Left colon (tissue), 2 donors: ENCODE results near the gene C17orf67. TPM values are rescaled to one million over a fixed set of nuclear protein-coding genes. Genes with fewer than 3 reads are reported as not detected.

Source experiments
- ATAC-seq: fragments of 200-7000 bp; cut with Tn5 transposase; one replicate; pipeline ENCODE4 v1.9.1; 2020; ENCODE audit warnings: mild to moderate bottlenecking, moderate library complexity
- DNase-seq, 2 donors: peaks; one replicate each; pipeline ENCODE4 v3.0.0-alpha.2; 2020
- intact Hi-C, 2 donors: fragments of 100-400 bp; cut with DNase I in 1 of 2; cut with micrococcal nuclease in 1 of 2; formaldehyde crosslinking; loops; one replicate each; pipeline versions ENCODE4 v1.11.2 to v1.14.0; 2022; cut with DNase I, micrococcal nuclease
- long read RNA-seq: library from polyadenylated mRNA; unstranded; transcript quantifications from one replicate; pipeline ENCODE4 v2.0.0, GENCODE V29; 2021
- total RNA-seq, 2 donors: library from RNA; stranded (reverse); fragmentation: NEBNext Ultra II Directional; extraction: Animal tissue kit (Norgen Biotek cat#: 25700); gene quantifications; one replicate each; pipeline ENCODE4 v1.2.1, GENCODE V29; 2021
- donor health status: DM: no; HTN: no; CAD: no.
- donor health status: DM: yes; HTN: yes; CAD: no.

C17orf67 gene
- total RNA-seq = 1 to 10 TPM; 2.0 to 2.2 TPM
- long read RNA-seq, partial matches to known transcripts = 0 of 3 reads
- long read RNA-seq, other reads (novel, unspliced or antisense) = 3 of 3 reads

GRCh38 chr17:56833809-56834379 is at the start of gene C17orf67, which contains the start of gene DGKE:
Gene C17orf67, minus strand, starts transcription at chr17:56833920. Its CDS starts 18,110 bp downstream, at chr17:56815810.
Gene DGKE, plus strand, starts transcription at chr17:56834151. Its CDS starts 645 bp downstream, at chr17:56834796.
- ATAC-seq = peak; percentile 91
- intact Hi-C loops = no loop called here
- DNase-seq = peak; percentile 98 to 99

- DNase-seq = no peak
- ATAC-seq = no peak
- intact Hi-C loops = no loop called here
Observed at GRCh38 chr17:56881685-56882295, 48.1 kb upstream of the C17orf67 start.

- no peak for ATAC-seq
- no peak for DNase-seq
- intact Hi-C loops = no loop called here
Observed at GRCh38 chr17:56880571-56880970, 46.9 kb upstream of the C17orf67 start.

- DNase-seq (no peak), ATAC-seq (no peak)
- intact Hi-C loops = no loop called here
Observed at GRCh38 chr17:56880133-56880532, 46.4 kb upstream of the C17orf67 start.

GRCh38 chr17:56879280-56879679 is 45.6 kb upstream of the C17orf67 start:
- no peak for DNase-seq
- no peak for ATAC-seq
- intact Hi-C loops = no loop called here

- ATAC-seq (no peak), DNase-seq (no peak)
- intact Hi-C loops = no loop called here
Observed at GRCh38 chr17:56876766-56877179, 43.1 kb upstream of the C17orf67 start.

- DNase-seq = no peak
- intact Hi-C loops = no loop called here
- no peak for ATAC-seq
Observed at GRCh38 chr17:56870081-56870651, 36.4 kb upstream of the C17orf67 start.

- intact Hi-C loops = no loop called here
- DNase-seq = no peak
- peak; percentile 88 for ATAC-seq
Observed at GRCh38 chr17:56868716-56869115, 35.0 kb upstream of the C17orf67 start.

GRCh38 chr17:56867948-56868376 is 34.2 kb upstream of the C17orf67 start:
- ATAC-seq (peak; percentile 77), DNase-seq (no peak)
- intact Hi-C loops = no loop called here

- no peak for ATAC-seq
- no peak for DNase-seq
- intact Hi-C loops = no loop called here
Observed at GRCh38 chr17:56866496-56866895, 32.8 kb upstream of the C17orf67 start.

- intact Hi-C loops = no loop called here
- DNase-seq (no peak), ATAC-seq (no peak)
Observed at GRCh38 chr17:56866076-56866475, 32.4 kb upstream of the C17orf67 start.

GRCh38 chr17:56863974-56864373 is 30.3 kb upstream of the C17orf67 start:
- intact Hi-C loops = no loop called here
- DNase-seq = no peak
- ATAC-seq = no peak

- ATAC-seq (no peak), DNase-seq (no peak)
- intact Hi-C loops = no loop called here
Observed at GRCh38 chr17:56861899-56862298, 28.2 kb upstream of the C17orf67 start.

- ATAC-seq (no peak), DNase-seq (no peak)
- intact Hi-C loops = no loop called here
Observed at GRCh38 chr17:56851008-56851407, 17.3 kb upstream of the C17orf67 start.

GRCh38 chr17:56850591-56850990 is 16.9 kb upstream of the C17orf67 start:
- intact Hi-C loops = no loop called here
- DNase-seq = no peak
- no peak for ATAC-seq

GRCh38 chr17:56849131-56849530 is 15.4 kb upstream of the C17orf67 start:
- DNase-seq (no peak), ATAC-seq (no peak)
- intact Hi-C loops = no loop called here

- DNase-seq = no peak
- ATAC-seq = no peak
- intact Hi-C loops = no loop called here
Observed at GRCh38 chr17:56847106-56847505, 13.4 kb upstream of the C17orf67 start.

GRCh38 chr17:56845934-56846333 is 12.2 kb upstream of the C17orf67 start:
- ATAC-seq = no peak
- no peak for DNase-seq
- intact Hi-C loops = no loop called here

- DNase-seq = no peak
- intact Hi-C loops = no loop called here
- ATAC-seq = no peak
Observed at GRCh38 chr17:56842577-56842976, 8.9 kb upstream of the C17orf67 start.

- ATAC-seq (no peak), DNase-seq (no peak)
- intact Hi-C loops = no loop called here
Observed at GRCh38 chr17:56838687-56839086, 5.0 kb upstream of the C17orf67 start.

GRCh38 chr17:56835264-56835585 is 1.5 kb upstream of the C17orf67 start:
- intact Hi-C loops = no loop called here
- no peak for ATAC-seq
- no peak for DNase-seq
